Breast epithelium (tissue), 4 donors: ENCODE data around the gene FAAP100. TPM values are rescaled to one million over a fixed set of nuclear protein-coding genes. Genes with fewer than 3 reads are reported as not detected.

Experiments
- DNase-seq, 2 donors: peaks; one replicate each; pipeline ENCODE4 v3.0.0-alpha.2; 2019; ENCODE audit warnings: low spot score in 2 of 2
- H3K27ac ChIP-seq, 2 donors: fragments of 200-600 bp; sonication (generic) in 1 of 2; one replicate each; pipeline ENCODE4 v1.5.1; 2016 to 2019; ENCODE audit warnings: mild to moderate bottlenecking in 1 of 2
- H3K27me3 ChIP-seq, 2 donors: fragments of 200-600 bp; sonication (generic) in 1 of 2; one replicate each; pipeline versions ENCODE4 v1.5.1 to v1.6.0; 2017 to 2019; ENCODE audit warnings: control low read depth in 1 of 2, mild to moderate bottlenecking in 1 of 2
- H3K36me3 ChIP-seq: fragments of 200-600 bp; one replicate; pipeline ENCODE4 v1.5.1; 2019
- H3K4me1 ChIP-seq, 2 donors: fragments of 200-600 bp; sonication (generic); one replicate each; pipeline ENCODE4 v1.5.1; 2016 to 2019; ENCODE audit warnings: control low read depth in 1 of 2
- H3K4me3 ChIP-seq, 3 donors: fragments of 200-600 bp; sonication (generic); 1 replicate in 2 of 3; 2 replicates in 1 of 3; pipeline ENCODE4 v1.5.1; 2016 to 2019; ENCODE audit warnings: mild to moderate bottlenecking in 3 of 3, moderate library complexity in 2 of 3
- H3K9me3 ChIP-seq, 2 donors: fragments of 200-600 bp; sonication (generic) in 1 of 2; one replicate each; pipeline ENCODE4 v1.5.1; 2016 to 2019; ENCODE audit warnings: control low read depth in 1 of 2
- POLR2A ChIP-seq: fragments of 450-650 bp; IDR thresholded peaks from one replicate; pipeline ENCODE4 v1.6.1; 2016; ENCODE audit warnings: antibody characterized with exemption, mild to moderate bottlenecking, moderate library complexity
- POLR2AphosphoS5 ChIP-seq, 3 donors: sonication (generic); formaldehyde crosslinking; IDR thresholded peaks; one replicate each; pipeline ENCODE4 v1.6.1; 2017; ENCODE audit warnings: antibody characterized with exemption in 3 of 3
- intact Hi-C: fragments of 100-400 bp; cut with DNase I; formaldehyde crosslinking; loops from one replicate; pipeline ENCODE4 v1.15.1; 2023; ENCODE audit warnings: low total_unique reads
- total RNA-seq, 3 donors: library from RNA; depleted of rRNA; stranded (reverse); fragments of >200 nt; gene quantifications; one replicate each; pipeline ENCODE4 v1.1.0, GENCODE V29; 2016
- TF ChIP-seq, protein P1 (sequence below), 3 donors: fragments of 450-650 bp; IDR thresholded peaks; one replicate each; pipeline ENCODE4 v1.5.1; 2016 to 2017; ENCODE audit warnings: antibody characterized with exemption in 3 of 3, mild to moderate bottlenecking in 3 of 3, moderate library complexity in 3 of 3

FAAP100 gene
- total RNA-seq, 3 donors from 2014 or later: 13.0 to 23.1 (median 20.6) TPM

DNA sequence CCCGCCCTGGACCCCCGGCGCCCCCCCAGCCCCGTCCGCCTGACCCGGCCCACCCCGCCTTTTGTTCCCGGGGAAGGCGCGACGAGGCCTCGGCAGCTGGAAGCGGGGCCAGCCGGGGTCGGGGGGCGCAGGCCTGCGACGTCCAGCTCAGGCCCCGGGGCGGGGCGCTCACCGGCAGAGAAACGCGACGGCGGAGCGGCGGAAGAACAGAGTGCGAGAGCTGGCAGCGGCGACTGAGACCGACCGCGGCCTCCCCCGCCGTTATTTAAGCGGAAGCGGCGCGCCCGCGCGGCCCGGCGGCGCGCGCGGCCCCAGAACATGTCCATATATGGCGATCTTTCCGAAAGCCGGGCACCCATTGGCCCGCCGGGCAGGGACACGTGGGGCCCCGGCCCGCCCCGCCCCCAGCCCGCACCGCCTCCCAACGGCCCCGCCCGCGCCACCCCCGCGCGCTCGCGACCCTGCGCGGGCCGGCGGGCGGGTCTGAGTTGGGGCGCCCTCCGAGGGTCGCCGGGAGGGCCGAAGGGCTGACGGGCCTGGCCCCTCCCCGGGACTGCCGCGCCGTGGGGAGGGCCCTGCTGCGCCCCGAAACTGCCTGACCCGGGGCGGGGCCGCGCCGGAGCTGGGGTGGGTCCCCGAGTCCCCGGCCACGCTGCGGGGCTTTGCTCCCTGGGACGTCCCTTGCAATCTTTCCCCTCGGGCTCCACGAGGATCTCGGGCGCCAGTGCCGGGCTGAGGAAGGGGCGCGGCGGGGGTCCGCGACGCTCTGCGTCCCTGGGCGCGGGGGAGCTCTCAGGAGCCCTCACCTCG is 39.4 kb downstream of the FAAP100 start, which contains the start of gene ACTG1:
Gene ACTG1, minus strand, starts transcription at position 238 of the 810 bp plus-strand sequence. CDS start 445 bp downstream, outside the sequence.
- H3K9me3 ChIP-seq: no peaks in the 10 kb centered on the region
- peak within 1 kb of the TSS; percentile 79 to 98 (median 92) for H3K4me3 ChIP-seq
- intact Hi-C loops: no loop called here
- TF ChIP-seq POLR2AphosphoS5 (IDR thresholded peaks at IDR 0.05) (peak; percentile 97 to 99 (median 98)), POLR2A (peak; percentile 93)
- TF ChIP-seq, protein P1, sequence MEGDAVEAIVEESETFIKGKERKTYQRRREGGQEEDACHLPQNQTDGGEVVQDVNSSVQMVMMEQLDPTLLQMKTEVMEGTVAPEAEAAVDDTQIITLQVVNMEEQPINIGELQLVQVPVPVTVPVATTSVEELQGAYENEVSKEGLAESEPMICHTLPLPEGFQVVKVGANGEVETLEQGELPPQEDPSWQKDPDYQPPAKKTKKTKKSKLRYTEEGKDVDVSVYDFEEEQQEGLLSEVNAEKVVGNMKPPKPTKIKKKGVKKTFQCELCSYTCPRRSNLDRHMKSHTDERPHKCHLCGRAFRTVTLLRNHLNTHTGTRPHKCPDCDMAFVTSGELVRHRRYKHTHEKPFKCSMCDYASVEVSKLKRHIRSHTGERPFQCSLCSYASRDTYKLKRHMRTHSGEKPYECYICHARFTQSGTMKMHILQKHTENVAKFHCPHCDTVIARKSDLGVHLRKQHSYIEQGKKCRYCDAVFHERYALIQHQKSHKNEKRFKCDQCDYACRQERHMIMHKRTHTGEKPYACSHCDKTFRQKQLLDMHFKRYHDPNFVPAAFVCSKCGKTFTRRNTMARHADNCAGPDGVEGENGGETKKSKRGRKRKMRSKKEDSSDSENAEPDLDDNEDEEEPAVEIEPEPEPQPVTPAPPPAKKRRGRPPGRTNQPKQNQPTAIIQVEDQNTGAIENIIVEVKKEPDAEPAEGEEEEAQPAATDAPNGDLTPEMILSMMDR (IDR thresholded peaks at IDR 0.05): no peak
- H3K36me3 ChIP-seq: no peaks in the 10 kb centered on the region
- H3K27ac ChIP-seq: peak within 1 kb of the TSS; percentile 98 to 99
- H3K27me3 ChIP-seq: no peaks in the 10 kb centered on the region
- peaks cover 0 to 5% of the 10 kb centered on the region in 2 donors for H3K4me1 ChIP-seq
- DNase-seq: peak; percentile 93 to 94

DNA sequence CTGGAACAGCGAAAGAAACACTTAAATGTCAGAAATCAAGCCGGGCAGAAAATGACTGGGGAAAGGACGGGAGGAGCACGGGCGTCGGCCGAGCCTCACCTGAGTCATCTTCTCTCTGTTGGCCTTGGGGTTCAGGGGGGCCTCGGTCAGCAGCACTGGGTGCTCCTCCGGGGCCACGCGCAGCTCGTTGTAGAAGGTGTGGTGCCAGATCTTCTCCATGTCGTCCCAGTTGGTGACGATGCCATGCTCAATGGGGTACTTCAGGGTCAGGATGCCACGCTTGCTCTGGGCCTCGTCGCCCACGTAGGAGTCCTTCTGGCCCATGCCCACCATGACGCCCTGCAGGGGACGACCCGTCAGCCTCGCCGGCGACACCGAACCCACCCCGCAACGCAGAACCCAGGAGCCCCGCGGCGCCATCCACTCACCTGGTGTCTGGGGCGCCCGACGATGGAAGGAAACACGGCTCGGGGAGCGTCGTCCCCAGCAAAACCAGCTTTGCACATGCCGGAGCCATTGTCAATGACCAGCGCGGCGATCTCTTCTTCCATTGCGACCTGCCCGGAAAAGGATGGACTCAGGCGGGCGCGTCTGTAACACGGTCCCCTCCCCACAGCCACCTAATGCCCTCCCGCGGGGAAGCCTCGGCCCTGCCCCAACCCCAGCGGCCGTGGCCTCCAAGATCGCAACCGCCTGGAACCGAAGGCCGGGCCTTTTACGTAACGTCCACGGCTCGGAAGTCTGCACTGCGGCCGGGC is 40.2 kb downstream of the FAAP100 start:
- Histone ChIP-seq H3K27ac (peak overlapping the region; percentile 98 to 99), H3K9me3 (no peaks in the 10 kb centered on the region), H3K27me3 (no peaks in the 10 kb centered on the region), H3K4me3 (peak overlapping the region; percentile 79 to 98 (median 92)), H3K4me1 (peaks cover 0 to 5% of the 10 kb centered on the region in 2 donors), H3K36me3 (no peaks in the 10 kb centered on the region)
- TF ChIP-seq POLR2A (no peak), POLR2AphosphoS5 (IDR thresholded peaks at IDR 0.05) (no peak)
- TF ChIP-seq, protein P1 (IDR thresholded peaks at IDR 0.05): no peak
- intact Hi-C loops: no loop called here
- no peak for DNase-seq

DNA sequence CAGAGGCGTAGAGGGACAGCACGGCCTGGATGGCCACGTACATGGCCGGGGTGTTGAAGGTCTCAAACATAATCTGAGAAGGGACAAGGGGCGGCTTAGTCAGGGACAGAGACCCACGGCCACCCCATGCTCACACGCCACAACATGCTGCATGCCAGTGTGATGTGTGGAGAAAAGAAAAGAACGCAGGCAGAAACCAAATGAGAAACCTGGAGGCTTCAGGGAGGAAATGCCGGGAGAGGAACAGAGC is 40.7 kb downstream of the FAAP100 start:
- Histone ChIP-seq H3K9me3 (no peaks in the 10 kb centered on the region), H3K27ac (peak overlapping the region; percentile 98 to 99), H3K27me3 (no peaks in the 10 kb centered on the region), H3K4me1 (peaks cover 0 to 5% of the 10 kb centered on the region in 2 donors), H3K36me3 (no peaks in the 10 kb centered on the region), H3K4me3 (peak overlapping the region; percentile 79 to 98 (median 92))
- DNase-seq: no peak
- TF ChIP-seq POLR2A: no peak
- TF ChIP-seq, protein P1 (IDR thresholded peaks at IDR 0.05): no peak
- peak in 1 of 3 donors; percentile 0 for TF ChIP-seq POLR2AphosphoS5 (IDR thresholded peaks at IDR 0.05)
- intact Hi-C loops: no loop called here

DNA sequence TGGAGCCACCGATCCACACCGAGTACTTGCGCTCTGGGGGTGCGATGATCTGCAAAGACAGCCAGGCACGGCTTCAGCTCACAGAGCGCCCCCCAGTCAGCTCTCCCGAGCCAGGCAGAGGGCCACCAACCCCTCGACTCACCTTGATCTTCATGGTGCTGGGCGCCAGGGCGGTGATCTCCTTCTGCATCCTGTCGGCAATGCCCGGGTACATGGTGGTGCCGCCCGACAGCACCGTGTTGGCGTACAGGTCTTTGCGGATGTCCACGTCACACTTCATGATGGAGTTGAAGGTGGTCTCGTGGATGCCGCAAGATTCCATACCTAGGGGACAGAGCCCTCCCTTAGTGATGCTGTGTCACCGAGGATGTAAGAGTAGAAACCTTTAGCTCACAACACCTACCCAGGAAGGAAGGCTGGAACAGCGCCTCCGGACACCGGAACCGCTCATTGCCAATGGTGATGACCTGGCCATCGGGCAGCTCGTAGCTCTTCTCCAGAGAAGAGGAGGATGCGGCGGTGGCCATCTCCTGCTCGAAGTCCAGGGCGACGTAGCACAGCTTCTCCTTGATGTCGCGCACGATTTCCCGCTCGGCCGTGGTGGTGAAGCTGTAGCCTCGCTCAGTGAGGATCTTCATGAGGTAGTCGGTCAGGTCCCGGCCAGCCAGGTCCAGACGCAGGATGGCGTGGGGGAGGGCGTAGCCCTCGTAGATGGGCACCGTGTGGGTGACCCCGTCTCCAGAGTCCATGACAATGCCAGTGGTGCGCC is 41.2 kb downstream of the FAAP100 start:
- Histone ChIP-seq H3K4me3 (peak overlapping the region; percentile 79 to 98 (median 92)), H3K36me3 (no peaks in the 10 kb centered on the region), H3K9me3 (no peaks in the 10 kb centered on the region), H3K27ac (peak overlapping the region; percentile 98 to 99), H3K27me3 (no peaks in the 10 kb centered on the region), H3K4me1 (peaks cover 0 to 5% of the 10 kb centered on the region in 2 donors)
- intact Hi-C loops: loop anchor here (1.0 kb wide), 1 partner anchor 169 kb away; no protein-coding TSS in a partner anchor
- DNase-seq: no peak
- peak; percentile 4 to 45 (median 5) for TF ChIP-seq POLR2AphosphoS5 (IDR thresholded peaks at IDR 0.05)
- TF ChIP-seq POLR2A: no peak
